IMR-90 (cell line): Measurements from ENCODE around the gene CXCR2. TPM values are rescaled to one million over a fixed set of nuclear protein-coding genes. Genes with fewer than 3 reads are reported as not detected.

Experiments used
- ATAC-seq: fragments of 200-7000 bp; cut with Tn5 transposase; 2 replicates; pipeline ENCODE4 v1.9.1; 2020; ENCODE audit warnings: low read depth, mild to moderate bottlenecking, moderate library complexity
- BruUV-seq: library from RNA; stranded (reverse); fragments of 400-500 nt; replicated peaks from 2 replicates; lab custom pipeline; 2021; lab: Mats Ljungman, UMichigan
- CTCF ChIA-PET: fragments of 300-600 bp; formaldehyde crosslinking; extraction: SDS; loops from one replicate; lab custom pipeline; 2021; ENCODE audit warnings: antibody characterized with exemption; lab: Yijun Ruan, JAX
- POLR2A ChIA-PET: fragments of 300-600 bp; sonication (Branson Sonifier 250); formaldehyde crosslinking; loops from one replicate; lab custom pipeline; 2022; ENCODE audit warnings: antibody characterized with exemption; ENCODE audit not compliant: unreplicated experiment; lab: Charles Lee
- DNase-seq: peaks from one replicate; pipeline ENCODE4 v3.0.0; 2013
- H2AFZ ChIP-seq: replicated peaks from 2 replicates; pipeline ENCODE3; 2013; ENCODE audit warnings: low read length, mild to moderate bottlenecking; ENCODE audit not compliant: poor library complexity
- H2AK5ac ChIP-seq: 2 replicates; pipeline ENCODE4 v1.6.1; 2013; ENCODE audit warnings: low read depth, low read length, inconsistent platforms
- H2AK9ac ChIP-seq: replicated peaks from 2 replicates; pipeline ENCODE3; 2013; ENCODE audit warnings: mild to moderate bottlenecking, low read depth, low read length, moderate library complexity; ENCODE audit not compliant: poor library complexity
- H2BK120ac ChIP-seq: 2 replicates; pipeline ENCODE4 v1.6.1; 2013; ENCODE audit warnings: low read depth, low read length, inconsistent platforms
- H2BK15ac ChIP-seq: 3 replicates; pipeline ENCODE4 v1.6.1; 2013; ENCODE audit warnings: low read depth, low read length, inconsistent platforms
- H2BK20ac ChIP-seq: 2 replicates; pipeline ENCODE4 v1.6.1; 2013; ENCODE audit warnings: low read depth, mild to moderate bottlenecking, inconsistent platforms, low read length, moderate library complexity
- H2BK5ac ChIP-seq: 2 replicates; pipeline ENCODE4 v1.6.1; 2013; ENCODE audit warnings: mild to moderate bottlenecking, low read depth, low read length, inconsistent platforms; ENCODE audit not compliant: poor library complexity, severe bottlenecking
- H3K14ac ChIP-seq: replicated peaks from 2 replicates; pipeline ENCODE4 v1.6.1; 2013; ENCODE audit warnings: low read depth, low read length, inconsistent platforms
- H3K18ac ChIP-seq: 2 replicates; pipeline ENCODE4 v1.6.1; 2013; ENCODE audit warnings: low read depth, low read length, control low read depth
- H3K23ac ChIP-seq: 2 replicates; pipeline ENCODE4 v1.6.1; 2013; ENCODE audit warnings: low read depth, low read length, inconsistent platforms
- H3K27ac ChIP-seq: 2 replicates; pipeline ENCODE4 v1.5.1; 2013; ENCODE audit warnings: mild to moderate bottlenecking, control low read depth, low read length; ENCODE audit not compliant: insufficient read depth
- H3K27me3 ChIP-seq: 2 replicates; pipeline ENCODE4 v1.6.1; 2013; ENCODE audit warnings: low read length; ENCODE audit not compliant: control insufficient read depth, insufficient read depth
- H3K36me3 ChIP-seq: 2 replicates; pipeline ENCODE4 v1.6.1; 2013; ENCODE audit warnings: low read length, mixed read lengths; ENCODE audit not compliant: control insufficient read depth, insufficient read depth
- H3K4ac ChIP-seq: 2 replicates; pipeline ENCODE4 v1.6.1; 2013; ENCODE audit warnings: low read depth, low read length, inconsistent platforms
- H3K4me1 ChIP-seq: 2 replicates; pipeline ENCODE4 v1.6.1; 2013; ENCODE audit warnings: low read length, mixed read lengths; ENCODE audit not compliant: control insufficient read depth, insufficient read depth
- H3K4me2 ChIP-seq: 2 replicates; pipeline ENCODE4 v1.6.1; 2013; ENCODE audit warnings: low read depth, mild to moderate bottlenecking, control low read depth, low read length, moderate library complexity
- H3K4me3 ChIP-seq: 2 replicates; pipeline ENCODE4 v1.5.1; 2013; ENCODE audit warnings: low read depth, mild to moderate bottlenecking, control low read depth, low read length, moderate library complexity; ENCODE audit not compliant: insufficient read depth
- H3K56ac ChIP-seq: 2 replicates; pipeline ENCODE4 v1.6.1; 2013; ENCODE audit warnings: low read length, inconsistent platforms; ENCODE audit not compliant: insufficient read depth; ENCODE audit errors: extremely low read depth
- H3K79me1 ChIP-seq, 2 experiments: 2 replicates each; pipeline ENCODE4 v1.6.1; 2013; ENCODE audit warnings: low read length in 2 of 2, inconsistent platforms in 1 of 2, low read depth in 1 of 2
- H3K9ac ChIP-seq: 2 replicates; pipeline ENCODE4 v1.6.1; 2013; ENCODE audit warnings: low read depth, low read length, control low read depth
- H3K9me1 ChIP-seq: 2 replicates; pipeline ENCODE4 v1.6.1; 2013; ENCODE audit warnings: low read length, inconsistent platforms; ENCODE audit not compliant: insufficient read depth
- H3K9me3 ChIP-seq: 2 replicates; pipeline ENCODE4 v1.6.1; 2013; ENCODE audit warnings: low read length; ENCODE audit not compliant: control insufficient read depth, insufficient read depth
- H4K20me1 ChIP-seq: 2 replicates; pipeline ENCODE4 v1.6.1; 2013; ENCODE audit warnings: low read length, inconsistent platforms; ENCODE audit not compliant: insufficient read depth
- H4K5ac ChIP-seq: 2 replicates; pipeline ENCODE4 v1.6.1; 2013; ENCODE audit warnings: mild to moderate bottlenecking, low read depth, low read length, control low read depth
- H4K8ac ChIP-seq, 2 experiments: 2 replicates each; pipeline ENCODE4 v1.6.1; 2013; ENCODE audit warnings: low read depth in 2 of 2, low read length in 2 of 2, control low read depth in 1 of 2, inconsistent platforms in 1 of 2
- H4K91ac ChIP-seq: 2 replicates; pipeline ENCODE4 v1.6.1; 2013; ENCODE audit warnings: low read depth, low read length, inconsistent platforms; ENCODE audit not compliant: insufficient read depth
- BHLHE40 ChIP-seq: fragments of 150-350 bp; IDR thresholded peaks from 2 replicates; pipeline ENCODE4 v1.6.1; 2016; ENCODE audit warnings: mild to moderate bottlenecking, low read depth, low read length
- CEBPB ChIP-seq: IDR thresholded peaks from 2 replicates; pipeline ENCODE4 v1.6.1; 2012; ENCODE audit warnings: low read depth, low read length, improper control_type of control experiment
- CHD1 ChIP-seq: IDR thresholded peaks from 2 replicates; pipeline ENCODE4 v1.6.1; 2012; ENCODE audit warnings: low read depth, low read length, improper control_type of control experiment
- FOS ChIP-seq: fragments of 150-350 bp; IDR thresholded peaks from 2 replicates; pipeline ENCODE4 v1.6.1; 2016; ENCODE audit warnings: low read depth, low read length
- MAFK ChIP-seq: IDR thresholded peaks from 2 replicates; pipeline ENCODE4 v1.6.1; 2012; ENCODE audit warnings: low read depth, low read length, improper control_type of control experiment
- MAZ ChIP-seq: IDR thresholded peaks from 2 replicates; pipeline ENCODE4 v1.6.1; 2012; ENCODE audit warnings: low read depth, mild to moderate bottlenecking, low read length, improper control_type of control experiment, moderate library complexity, borderline replicate concordance
- MXI1 ChIP-seq: IDR thresholded peaks from 2 replicates; pipeline ENCODE4 v1.6.1; 2012; ENCODE audit warnings: low read depth, mild to moderate bottlenecking, low read length, moderate library complexity, borderline replicate concordance
- NFE2L2 ChIP-seq: fragments of 150-350 bp; IDR thresholded peaks from 2 replicates; pipeline ENCODE4 v1.6.1; 2016; ENCODE audit warnings: low read depth, mild to moderate bottlenecking, low read length
- POLR2A ChIP-seq: IDR thresholded peaks from 2 replicates; pipeline ENCODE4 v1.6.1; 2012; ENCODE audit warnings: mild to moderate bottlenecking, low read depth, low read length
- RAD21 ChIP-seq: IDR thresholded peaks from 2 replicates; pipeline ENCODE4 v1.6.1; 2012; ENCODE audit warnings: low read length, improper control_type of control experiment
- RCOR1 ChIP-seq: IDR thresholded peaks from 2 replicates; pipeline ENCODE4 v1.6.1; 2012; ENCODE audit warnings: mild to moderate bottlenecking, low read length, improper control_type of control experiment; ENCODE audit not compliant: insufficient replicate concordance
- RFX5 ChIP-seq: IDR thresholded peaks from 2 replicates; pipeline ENCODE4 v1.8.0; 2012; ENCODE audit warnings: low read depth, mild to moderate bottlenecking, low read length, moderate library complexity
- WGBS, 2 experiments: methylation state at CpG; one replicate each; pipeline versions ENCODE4 v1.1.5 to v1.1.7; 2013; ENCODE audit warnings: missing lambda C conversion rate in 2 of 2; ENCODE audit not compliant: insufficient read length in 1 of 2; ENCODE audit errors: extremely low coverage in 2 of 2; 5-methylcytosine and 5-hydroxymethylcytosine counted together
- dilution Hi-C: fragments of 300-500 bp; cut with HindIII; formaldehyde crosslinking; loops from one replicate; pipeline ENCODE4 v1.14.3; 2018; ENCODE audit warnings: low sequenced_read_pairs; ENCODE audit not compliant: unreplicated experiment
- in situ Hi-C: fragments of 300-500 bp; cut with MboI; formaldehyde crosslinking; loops from 3 replicates; pipeline ENCODE4 v1.14.3; 2019; ENCODE audit warnings: low sequenced_read_pairs, inconsistent platforms, mixed read lengths
- intact Hi-C: fragments of 100-400 bp; cut with micrococcal nuclease; formaldehyde crosslinking; loops from 2 replicates; pipeline ENCODE4 v1.10.0; 2022
- polyA plus RNA-seq, 3 experiments: library from polyadenylated mRNA; depleted of rRNA; stranded (reverse); fragments of >200 nt; gene quantifications; 2 replicates each; pipeline ENCODE4 v1.2.3, GENCODE V29; 2012; ENCODE audit warnings: low replicate concordance in 1 of 3
- total RNA-seq: library from RNA; depleted of rRNA; stranded (reverse); fragments of >200 nt; gene quantifications from 2 replicates; pipeline ENCODE4 v1.2.3, GENCODE V29; 2012
- TF ChIP-seq, protein P1 (sequence below): fragments of 150-350 bp; IDR thresholded peaks from 2 replicates; pipeline ENCODE4 v1.6.1; 2016; ENCODE audit warnings: low read depth, mild to moderate bottlenecking, low read length, moderate library complexity, borderline replicate concordance
- TF ChIP-seq, protein P2 (sequence below): conservative IDR thresholded peaks from 2 replicates; pipeline ENCODE4 v1.5.1; 2012; ENCODE audit warnings: mild to moderate bottlenecking, low read depth, low read length, improper control_type of control experiment
- TF ChIP-seq, protein P3 (sequence below): fragments of 150-350 bp; IDR thresholded peaks from 2 replicates; pipeline ENCODE4 v1.6.1; 2017; ENCODE audit warnings: mild to moderate bottlenecking, antibody characterized with exemption, low read length, low read depth

CXCR2 gene
- total and polyA plus RNA-seq, 2 of the 4 experiments (the other 2 are of a cell fraction) = not detected

DNA sequence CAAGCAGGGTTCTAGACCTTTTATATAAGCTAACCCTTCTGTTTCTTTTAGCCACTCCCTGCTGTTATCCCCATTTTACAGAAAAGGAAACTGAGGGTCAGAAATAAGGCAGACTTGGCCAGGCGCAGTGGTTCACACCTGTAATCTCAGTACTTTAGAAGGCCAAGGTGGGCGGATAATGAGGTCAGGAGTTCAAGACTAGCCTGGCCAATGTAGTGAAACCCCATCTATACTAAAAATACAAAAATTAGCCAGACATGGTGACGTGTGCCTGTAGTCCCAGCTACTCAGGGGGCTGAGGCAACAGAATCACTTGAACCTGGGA lies 42.5 kb upstream of the CXCR2 start:
- POLR2A ChIA-PET = no interaction called here

More for the DNA sequence above, 42.5 kb upstream of the CXCR2 start:
- H4K91ac ChIP-seq = no peak overlapping the region
- dilution Hi-C loops = no loop called here
- H3K27me3 ChIP-seq = peaks cover 13% of the 10 kb centered on the region
- H2BK20ac ChIP-seq = no peak overlapping the region
- H3K79me1 ChIP-seq = no peaks in the 10 kb centered on the region
- CTCF ChIA-PET = no interaction called here
- no peak overlapping the region for H4K8ac ChIP-seq
- H3K4ac ChIP-seq = no peak overlapping the region
- DNase-seq = no peak
- no peak overlapping the region for H2AFZ ChIP-seq
- no peak overlapping the region for H2BK120ac ChIP-seq
- H3K14ac ChIP-seq = no peak overlapping the region
- no CpG with 5 or more reads among the region's 3 CpGs for WGBS, 2 experiments
- no peak overlapping the region for H2BK5ac ChIP-seq
- no peak overlapping the region for H3K23ac ChIP-seq
- H3K27ac ChIP-seq = no peak overlapping the region
- H2AK5ac ChIP-seq = no peak overlapping the region
- H4K20me1 ChIP-seq = no peaks in the 10 kb centered on the region
- no peak overlapping the region for H2AK9ac ChIP-seq
- H3K4me1 ChIP-seq = peaks cover 3% of the 10 kb centered on the region; the same call in 1 of the 2 replicates
- no peak overlapping the region for H3K9ac ChIP-seq
- no peak overlapping the region for H3K4me2 ChIP-seq
- H3K9me1 ChIP-seq = peaks cover 9% of the 10 kb centered on the region; the same call in 1 of the 2 replicates
- H3K56ac ChIP-seq = no peak overlapping the region
- no peak for TF ChIP-seq POLR2A
- no peak for TF ChIP-seq CHD1
- no peak for TF ChIP-seq CEBPB
- TF ChIP-seq, protein P1, sequence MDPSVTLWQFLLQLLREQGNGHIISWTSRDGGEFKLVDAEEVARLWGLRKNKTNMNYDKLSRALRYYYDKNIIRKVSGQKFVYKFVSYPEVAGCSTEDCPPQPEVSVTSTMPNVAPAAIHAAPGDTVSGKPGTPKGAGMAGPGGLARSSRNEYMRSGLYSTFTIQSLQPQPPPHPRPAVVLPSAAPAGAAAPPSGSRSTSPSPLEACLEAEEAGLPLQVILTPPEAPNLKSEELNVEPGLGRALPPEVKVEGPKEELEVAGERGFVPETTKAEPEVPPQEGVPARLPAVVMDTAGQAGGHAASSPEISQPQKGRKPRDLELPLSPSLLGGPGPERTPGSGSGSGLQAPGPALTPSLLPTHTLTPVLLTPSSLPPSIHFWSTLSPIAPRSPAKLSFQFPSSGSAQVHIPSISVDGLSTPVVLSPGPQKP = no peak
- TF ChIP-seq RFX5 = no peak
- TF ChIP-seq MAFK = no peak
- TF ChIP-seq RAD21 = no peak
- TF ChIP-seq MAZ = no peak
- no peak for TF ChIP-seq FOS
- TF ChIP-seq MXI1 = no peak
- TF ChIP-seq BHLHE40 = no peak
- TF ChIP-seq, protein P2, sequence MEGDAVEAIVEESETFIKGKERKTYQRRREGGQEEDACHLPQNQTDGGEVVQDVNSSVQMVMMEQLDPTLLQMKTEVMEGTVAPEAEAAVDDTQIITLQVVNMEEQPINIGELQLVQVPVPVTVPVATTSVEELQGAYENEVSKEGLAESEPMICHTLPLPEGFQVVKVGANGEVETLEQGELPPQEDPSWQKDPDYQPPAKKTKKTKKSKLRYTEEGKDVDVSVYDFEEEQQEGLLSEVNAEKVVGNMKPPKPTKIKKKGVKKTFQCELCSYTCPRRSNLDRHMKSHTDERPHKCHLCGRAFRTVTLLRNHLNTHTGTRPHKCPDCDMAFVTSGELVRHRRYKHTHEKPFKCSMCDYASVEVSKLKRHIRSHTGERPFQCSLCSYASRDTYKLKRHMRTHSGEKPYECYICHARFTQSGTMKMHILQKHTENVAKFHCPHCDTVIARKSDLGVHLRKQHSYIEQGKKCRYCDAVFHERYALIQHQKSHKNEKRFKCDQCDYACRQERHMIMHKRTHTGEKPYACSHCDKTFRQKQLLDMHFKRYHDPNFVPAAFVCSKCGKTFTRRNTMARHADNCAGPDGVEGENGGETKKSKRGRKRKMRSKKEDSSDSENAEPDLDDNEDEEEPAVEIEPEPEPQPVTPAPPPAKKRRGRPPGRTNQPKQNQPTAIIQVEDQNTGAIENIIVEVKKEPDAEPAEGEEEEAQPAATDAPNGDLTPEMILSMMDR = no peak
- TF ChIP-seq, protein P3, sequence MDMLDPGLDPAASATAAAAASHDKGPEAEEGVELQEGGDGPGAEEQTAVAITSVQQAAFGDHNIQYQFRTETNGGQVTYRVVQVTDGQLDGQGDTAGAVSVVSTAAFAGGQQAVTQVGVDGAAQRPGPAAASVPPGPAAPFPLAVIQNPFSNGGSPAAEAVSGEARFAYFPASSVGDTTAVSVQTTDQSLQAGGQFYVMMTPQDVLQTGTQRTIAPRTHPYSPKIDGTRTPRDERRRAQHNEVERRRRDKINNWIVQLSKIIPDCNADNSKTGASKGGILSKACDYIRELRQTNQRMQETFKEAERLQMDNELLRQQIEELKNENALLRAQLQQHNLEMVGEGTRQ = no peak
- no peak for TF ChIP-seq NFE2L2
- TF ChIP-seq RCOR1 = no peak
- no peak overlapping the region for H2BK15ac ChIP-seq
- intact Hi-C loops = no loop called here
- H3K9me3 ChIP-seq = peaks cover 7% of the 10 kb centered on the region
- in situ Hi-C loops = no loop called here
- no TSS peak for BruUV-seq
- no peak overlapping the region for H3K4me3 ChIP-seq
- no peak overlapping the region for H4K5ac ChIP-seq
- H3K36me3 ChIP-seq = no peaks in the 10 kb centered on the region
- no peak for ATAC-seq
- no peak overlapping the region for H3K18ac ChIP-seq
